Loucy (cell line): ENCODE measurements around the gene NFYA.

Source experiments
- H2AFZ ChIP-seq: fragments of 200-600 bp; sonication (generic); 2 replicates; pipeline ENCODE4 v1.6.0; 2016; ENCODE audit warnings: antibody characterized with exemption, mild to moderate bottlenecking, low read length, moderate library complexity
- H3F3A ChIP-seq: fragments of 200-600 bp; 2 replicates; pipeline ENCODE4 v1.6.0; 2016; ENCODE audit warnings: antibody characterized with exemption, low read depth, mild to moderate bottlenecking
- H3K27me3 ChIP-seq: fragments of 200-600 bp; sonication (generic); 2 replicates; pipeline ENCODE4 v1.6.1; 2014; ENCODE audit warnings: low read length, mild to moderate bottlenecking; ENCODE audit not compliant: insufficient read depth, poor library complexity, severe bottlenecking
- H3K36me3 ChIP-seq: fragments of 200-600 bp; sonication (generic); 2 replicates; pipeline ENCODE4 v1.6.1; 2016; ENCODE audit warnings: low read length; ENCODE audit not compliant: insufficient read depth
- H3K4me1 ChIP-seq: fragments of 200-600 bp; sonication (generic); 2 replicates; pipeline ENCODE4 v1.5.1; 2014; ENCODE audit warnings: low read length, mild to moderate bottlenecking; ENCODE audit not compliant: insufficient read depth, poor library complexity, severe bottlenecking
- H3K4me2 ChIP-seq: fragments of 200-600 bp; sonication (generic); 2 replicates; pipeline ENCODE4 v1.6.0; 2014; ENCODE audit warnings: antibody characterized with exemption, low read length, low read depth, mild to moderate bottlenecking; ENCODE audit not compliant: poor library complexity, severe bottlenecking
- H3K4me3 ChIP-seq: fragments of 200-600 bp; sonication (generic); 2 replicates; pipeline ENCODE4 v1.5.1; 2014; ENCODE audit warnings: low read length, mild to moderate bottlenecking, mixed read lengths; ENCODE audit not compliant: poor library complexity, severe bottlenecking
- H3K79me2 ChIP-seq: fragments of 200-600 bp; sonication (generic); 2 replicates; pipeline ENCODE4 v1.6.1; 2014; ENCODE audit warnings: low read length; ENCODE audit not compliant: insufficient read depth
- H3K9ac ChIP-seq: fragments of 200-600 bp; sonication (generic); 2 replicates; pipeline ENCODE4 v1.6.0; 2014; ENCODE audit warnings: mild to moderate bottlenecking, low read depth, low read length, moderate library complexity; ENCODE audit not compliant: poor library complexity, severe bottlenecking
- H3K9me2 ChIP-seq: fragments of 200-600 bp; sonication (generic); replicated peaks from 2 replicates; pipeline ENCODE4 v1.6.1; 2016; ENCODE audit warnings: low read depth, low read length, mixed read lengths
- H3K9me3 ChIP-seq: fragments of 200-600 bp; sonication (generic); 2 replicates; pipeline ENCODE4 v1.6.1; 2014; ENCODE audit warnings: mild to moderate bottlenecking, antibody characterized with exemption, low read length, low read depth; ENCODE audit not compliant: insufficient read depth
- H4K20me1 ChIP-seq: fragments of 200-600 bp; sonication (generic); 2 replicates; pipeline ENCODE4 v1.6.0; 2014; ENCODE audit warnings: antibody characterized with exemption, low read length, mild to moderate bottlenecking; ENCODE audit not compliant: insufficient read depth, poor library complexity, severe bottlenecking
- EZH2phosphoT487 ChIP-seq: fragments of 200-600 bp; IDR thresholded peaks from 2 replicates; pipeline ENCODE4 v1.6.1; 2018; ENCODE audit warnings: antibody characterized with exemption, mild to moderate bottlenecking, moderate library complexity, borderline replicate concordance
- TF ChIP-seq, protein P1 (sequence below): fragments of 200-600 bp; sonication (generic); conservative IDR thresholded peaks from 2 replicates; pipeline ENCODE4 v1.5.1; 2014; ENCODE audit warnings: mild to moderate bottlenecking, antibody characterized with exemption, low read length

Gene NFYA

DNA sequence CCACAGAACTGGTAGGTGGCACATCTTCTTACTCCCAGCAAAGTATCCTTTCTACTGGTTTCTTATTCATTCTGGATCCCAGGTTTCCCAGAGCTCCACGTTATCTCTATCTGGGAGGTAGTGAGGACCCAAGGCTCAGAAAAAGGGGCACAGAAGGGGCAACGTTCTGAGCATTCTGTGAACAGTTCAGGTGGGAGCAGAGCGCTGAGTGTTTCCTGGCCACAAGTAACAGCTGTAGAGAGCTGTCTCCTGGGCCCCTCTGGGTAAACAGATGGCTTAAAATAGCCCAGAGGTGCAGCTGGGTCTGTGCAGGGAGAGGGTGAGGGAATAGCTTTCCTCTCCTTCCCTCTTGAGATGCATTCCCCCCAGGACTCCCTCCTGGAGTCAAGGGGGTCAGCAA is 17.6 kb upstream of the NFYA start:
- Histone ChIP-seq H3K27me3 (no peaks in the 10 kb centered on the region), H3K36me3 (no peaks in the 10 kb centered on the region), H3K4me2 (peak overlapping the region; percentile 41), H2AFZ (no peak overlapping the region), H3F3A (no peaks in the 10 kb centered on the region), H3K9me3 (no peaks in the 10 kb centered on the region), H3K79me2 (no peaks in the 10 kb centered on the region), H3K9me2 (no peaks in the 10 kb centered on the region), H4K20me1 (no peaks in the 10 kb centered on the region), H3K9ac (no peak overlapping the region), H3K4me1 (peaks cover 49% of the 10 kb centered on the region), H3K4me3 (no peak overlapping the region)
- TF ChIP-seq EZH2phosphoT487, result no peak
- TF ChIP-seq, protein P1, sequence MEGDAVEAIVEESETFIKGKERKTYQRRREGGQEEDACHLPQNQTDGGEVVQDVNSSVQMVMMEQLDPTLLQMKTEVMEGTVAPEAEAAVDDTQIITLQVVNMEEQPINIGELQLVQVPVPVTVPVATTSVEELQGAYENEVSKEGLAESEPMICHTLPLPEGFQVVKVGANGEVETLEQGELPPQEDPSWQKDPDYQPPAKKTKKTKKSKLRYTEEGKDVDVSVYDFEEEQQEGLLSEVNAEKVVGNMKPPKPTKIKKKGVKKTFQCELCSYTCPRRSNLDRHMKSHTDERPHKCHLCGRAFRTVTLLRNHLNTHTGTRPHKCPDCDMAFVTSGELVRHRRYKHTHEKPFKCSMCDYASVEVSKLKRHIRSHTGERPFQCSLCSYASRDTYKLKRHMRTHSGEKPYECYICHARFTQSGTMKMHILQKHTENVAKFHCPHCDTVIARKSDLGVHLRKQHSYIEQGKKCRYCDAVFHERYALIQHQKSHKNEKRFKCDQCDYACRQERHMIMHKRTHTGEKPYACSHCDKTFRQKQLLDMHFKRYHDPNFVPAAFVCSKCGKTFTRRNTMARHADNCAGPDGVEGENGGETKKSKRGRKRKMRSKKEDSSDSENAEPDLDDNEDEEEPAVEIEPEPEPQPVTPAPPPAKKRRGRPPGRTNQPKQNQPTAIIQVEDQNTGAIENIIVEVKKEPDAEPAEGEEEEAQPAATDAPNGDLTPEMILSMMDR, result no peak

DNA sequence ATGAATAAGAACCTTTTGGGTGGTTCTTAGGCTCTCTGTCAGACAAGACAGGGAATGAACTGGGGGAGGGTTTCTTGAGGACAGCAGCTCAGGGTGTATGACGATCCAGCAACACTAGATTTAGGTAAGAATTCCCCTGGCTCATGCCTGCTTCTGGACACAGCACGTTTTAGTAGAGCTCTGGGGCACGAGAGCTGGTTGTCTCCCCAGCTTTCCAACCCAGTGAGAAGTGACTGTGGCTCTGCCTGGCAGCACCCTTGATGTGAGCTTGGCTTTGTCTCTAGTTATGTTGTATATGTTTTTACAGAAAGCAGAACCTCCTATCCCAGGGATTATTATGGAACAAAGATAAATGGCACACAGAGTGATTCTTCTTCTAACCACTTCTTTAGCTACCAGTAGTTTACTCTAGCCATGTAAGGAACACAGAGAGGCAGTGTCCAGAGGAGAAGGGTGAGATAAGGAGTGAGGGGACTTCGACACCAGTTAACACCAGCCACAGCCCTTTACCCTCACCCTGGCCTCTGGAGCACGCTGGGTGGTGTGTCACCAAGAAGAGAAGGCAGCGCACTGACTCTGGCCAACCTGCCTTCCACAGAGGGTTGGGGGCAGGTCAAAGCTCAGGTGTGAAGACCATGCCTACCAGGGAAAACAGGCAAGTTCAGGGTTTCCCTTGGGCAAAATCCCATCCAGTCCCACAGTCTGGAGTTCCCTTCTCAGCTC is 15.8 kb upstream of the NFYA start:
- Histone ChIP-seq H2AFZ (no peak overlapping the region), H3K9ac (no peak overlapping the region), H3K9me2 (no peaks in the 10 kb centered on the region), H3K79me2 (no peaks in the 10 kb centered on the region), H4K20me1 (no peaks in the 10 kb centered on the region), H3K4me1 (peaks cover 42% of the 10 kb centered on the region), H3K4me3 (no peak overlapping the region), H3K4me2 (no peak overlapping the region), H3K9me3 (no peaks in the 10 kb centered on the region), H3K36me3 (no peaks in the 10 kb centered on the region; the same call in 1 of the 2 replicates), H3K27me3 (no peaks in the 10 kb centered on the region), H3F3A (no peaks in the 10 kb centered on the region)
- no peak for TF ChIP-seq EZH2phosphoT487
- TF ChIP-seq, protein P1, result no peak

DNA sequence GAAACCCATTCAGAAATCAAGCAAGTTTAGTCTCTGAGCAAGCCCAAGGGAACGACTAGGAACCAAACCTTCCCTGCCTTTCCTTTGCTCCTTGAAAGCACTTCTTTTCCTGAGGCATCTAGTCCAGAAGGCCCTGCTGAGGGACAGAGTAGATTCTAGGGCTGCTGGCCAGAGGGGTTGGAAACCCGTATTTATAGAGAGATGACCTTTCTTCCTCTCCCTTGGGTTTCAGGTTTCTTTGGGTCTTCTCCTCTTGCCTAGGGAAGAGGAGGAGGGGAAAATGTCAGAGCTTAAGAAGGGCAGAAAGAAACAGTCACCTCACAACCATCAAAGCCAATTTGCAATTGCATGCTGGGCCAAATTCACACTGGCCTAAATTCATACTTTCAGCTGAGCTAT is 14.0 kb upstream of the NFYA start:
- H3K9me2 ChIP-seq, result no peaks in the 10 kb centered on the region
- no peaks in the 10 kb centered on the region for H3K27me3 ChIP-seq
- no peaks in the 10 kb centered on the region for H3F3A ChIP-seq
- no peaks in the 10 kb centered on the region for H3K79me2 ChIP-seq
- no peaks in the 10 kb centered on the region for H4K20me1 ChIP-seq
- no peak overlapping the region for H3K9ac ChIP-seq
- TF ChIP-seq, protein P1, result no peak
- TF ChIP-seq EZH2phosphoT487, result no peak
- no peaks in the 10 kb centered on the region for H3K9me3 ChIP-seq
- H3K4me3 ChIP-seq, result no peak overlapping the region
- peaks cover 26% of the 10 kb centered on the region for H3K4me1 ChIP-seq
- no peak overlapping the region for H3K4me2 ChIP-seq
- no peaks in the 10 kb centered on the region; the same call in 1 of the 2 replicates for H3K36me3 ChIP-seq
- H2AFZ ChIP-seq, result peak overlapping the region; percentile 63; the same call in 1 of the 2 replicates
